Stimulated activated CD4-positive, alpha-beta T cell treated with anti-CD3 and anti-CD28 coated beads, Interleukin-15, amount 100 ng/mL, for 48 hours (primary cell): ENCODE data around the gene KRT13.

Experiments
- DNase-seq, 2 donors: peaks; one replicate each; pipeline ENCODE4 v3.0.0-alpha.2; 2020; ENCODE audit warnings: low read depth in 2 of 2

KRT13 gene

DNA sequence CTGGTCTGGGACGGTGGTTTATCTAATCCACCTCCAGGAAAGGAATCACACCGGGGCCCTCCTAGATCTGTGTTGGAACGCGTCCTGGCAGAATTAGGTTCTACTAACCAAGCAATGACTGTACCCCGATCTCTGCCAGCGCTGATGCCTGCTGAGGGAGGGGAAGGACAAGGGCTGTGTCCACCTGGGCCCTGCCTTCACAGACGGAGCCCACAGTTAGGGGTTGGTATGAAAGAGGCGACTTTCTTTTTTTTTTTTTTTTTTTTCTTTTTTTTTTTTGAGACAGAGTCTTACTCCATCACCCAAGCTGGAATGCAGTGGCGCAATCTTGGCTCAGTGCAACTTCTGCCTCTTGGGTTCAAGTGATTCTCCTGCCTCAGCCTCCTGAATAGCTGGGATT is 32.6 kb upstream of the KRT13 start:
- DNase-seq = no peak

DNA sequence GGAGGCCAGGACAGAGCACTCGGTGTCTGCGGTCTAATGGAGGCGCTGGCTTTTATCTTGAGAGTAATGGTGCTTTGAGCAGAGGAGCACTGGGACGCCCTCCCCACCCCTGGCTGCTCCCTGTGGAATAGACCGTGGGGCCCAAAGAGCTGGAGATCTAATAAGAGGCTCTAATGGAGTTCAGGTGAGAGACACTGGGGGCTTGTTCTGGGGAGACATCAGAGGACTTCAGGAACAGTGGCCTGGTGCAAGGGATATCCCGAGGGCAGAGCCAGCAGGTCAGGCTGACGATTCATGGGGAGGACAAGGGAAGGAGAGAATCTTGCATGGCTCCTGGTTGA is 32.2 kb upstream of the KRT13 start:
- DNase-seq = no peak

DNA sequence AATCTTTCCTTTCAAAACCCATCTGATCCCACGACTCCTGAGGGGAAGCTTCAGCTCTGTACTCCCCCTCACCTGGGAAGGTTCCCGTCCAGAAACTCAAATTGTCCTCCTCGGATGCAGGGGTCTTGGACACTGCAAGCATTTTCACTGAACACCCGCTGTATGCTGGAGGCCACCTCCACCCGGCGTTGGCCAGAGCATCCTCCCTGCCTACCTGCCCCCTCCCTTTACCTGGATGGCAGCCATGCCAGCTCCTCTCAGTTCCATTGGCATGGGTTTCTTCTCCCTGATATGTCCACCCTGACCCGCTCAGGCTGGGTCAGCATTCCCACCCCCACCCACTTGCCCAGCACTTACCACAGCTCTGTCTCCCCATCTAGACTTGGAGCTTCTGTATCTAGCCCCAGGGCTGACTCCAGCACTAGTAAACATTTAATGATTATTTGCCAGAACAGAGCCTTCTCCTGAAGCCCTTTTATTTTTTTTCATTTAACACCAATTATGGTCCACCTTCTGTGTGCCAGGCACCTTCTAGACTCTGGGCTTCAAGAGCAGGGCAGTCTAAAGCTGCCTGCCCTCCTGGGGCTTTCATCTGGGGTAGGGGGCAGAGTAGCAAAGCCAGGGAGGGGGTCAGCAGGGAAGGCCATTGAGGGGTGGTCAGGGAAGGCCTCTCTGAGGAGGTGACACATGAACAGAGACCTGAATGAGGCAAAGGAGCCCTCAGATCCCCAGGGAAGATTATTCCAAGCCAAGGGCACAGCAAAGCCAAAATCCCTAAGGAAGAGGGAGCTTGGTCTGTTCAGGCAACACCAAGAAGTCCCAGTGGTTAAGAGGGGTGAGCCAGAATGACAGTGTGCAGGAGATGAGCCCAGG is 31.6 kb upstream of the KRT13 start:
- DNase-seq = no peak

DNA sequence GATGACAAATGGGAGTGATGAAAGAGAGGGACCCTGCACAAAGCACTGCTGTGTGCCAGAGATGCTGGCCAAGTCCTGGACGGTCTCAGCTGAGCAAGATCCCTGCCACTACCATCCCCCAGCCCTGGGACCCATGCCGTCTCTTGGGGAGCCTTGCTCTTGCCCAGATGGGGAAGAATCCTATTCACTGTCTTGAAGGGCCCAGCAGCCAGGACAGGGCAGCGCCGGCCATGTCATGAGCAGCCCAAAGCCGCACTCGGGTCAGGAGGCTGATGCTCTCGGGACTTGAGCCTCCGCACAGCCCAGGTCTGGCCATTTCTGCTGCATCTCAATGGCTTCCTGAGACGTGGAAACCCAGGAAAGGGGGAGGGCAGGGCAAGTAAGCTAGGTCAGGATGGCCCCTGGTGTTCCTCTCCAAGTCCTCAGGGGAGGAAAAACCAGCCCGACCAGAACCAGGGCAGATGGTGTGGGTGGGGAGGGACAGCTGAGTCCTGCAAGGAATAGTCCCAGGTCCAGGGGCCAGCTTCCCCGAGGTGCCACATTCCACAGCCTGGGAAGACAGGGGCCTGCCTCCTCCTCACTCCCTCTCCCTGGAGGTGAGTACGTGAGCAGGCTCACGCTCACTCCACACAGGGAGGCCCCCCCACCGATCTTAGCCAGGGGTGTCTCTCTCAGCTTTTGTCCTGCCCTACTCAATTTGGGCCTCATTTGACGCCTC is 30.5 kb upstream of the KRT13 start:
- no peak for DNase-seq

DNA sequence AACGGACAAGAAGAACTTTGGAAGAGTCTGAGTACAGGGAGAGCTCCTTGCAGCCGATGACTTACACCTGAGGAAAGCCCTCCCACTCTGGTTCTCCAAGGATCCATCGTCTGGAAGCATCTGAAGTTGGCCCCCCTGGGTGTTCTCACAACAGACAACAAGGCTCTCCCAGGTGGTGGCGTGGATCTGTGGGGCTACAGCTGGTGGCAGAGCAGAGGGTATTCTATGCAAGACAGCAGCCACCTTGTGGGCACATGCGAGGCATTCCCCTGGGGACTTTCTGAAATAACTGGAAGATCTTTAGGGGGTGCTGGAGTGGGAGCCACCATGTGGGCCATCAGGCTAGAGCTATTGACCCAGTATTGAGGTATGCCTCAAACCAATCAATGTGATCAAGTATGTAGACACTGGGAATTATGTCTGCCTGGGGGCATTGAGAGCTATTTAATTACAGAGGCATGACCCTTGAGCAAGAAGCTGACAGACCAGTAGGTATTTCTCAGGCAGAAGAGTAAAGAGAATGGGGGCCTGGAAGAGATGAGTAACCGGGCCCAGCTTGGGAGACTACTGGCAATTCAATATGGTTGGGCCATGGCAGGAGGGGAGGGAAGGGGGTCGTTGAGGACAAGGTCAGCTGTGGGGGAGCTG is 29.6 kb upstream of the KRT13 start:
- DNase-seq = no peak

DNA sequence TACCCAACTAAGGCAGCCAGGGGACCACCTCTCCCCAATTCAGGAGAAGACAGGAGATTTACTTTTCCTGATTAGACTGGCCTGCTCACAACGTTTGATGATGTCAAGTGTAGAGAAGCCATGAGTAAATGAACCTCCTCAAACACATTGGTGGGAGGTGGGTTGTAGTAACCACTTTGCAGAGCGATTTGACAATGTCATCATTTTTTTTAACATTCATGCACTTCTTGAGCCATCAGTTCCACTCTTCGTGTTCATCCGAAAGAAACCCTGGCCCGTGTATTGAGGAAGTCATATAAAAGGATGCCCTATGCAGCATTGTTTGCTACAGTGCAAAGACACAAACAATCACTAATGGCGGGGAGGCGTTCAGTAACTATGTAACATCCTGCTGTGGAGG is 28.2 kb upstream of the KRT13 start:
- no peak for DNase-seq

DNA sequence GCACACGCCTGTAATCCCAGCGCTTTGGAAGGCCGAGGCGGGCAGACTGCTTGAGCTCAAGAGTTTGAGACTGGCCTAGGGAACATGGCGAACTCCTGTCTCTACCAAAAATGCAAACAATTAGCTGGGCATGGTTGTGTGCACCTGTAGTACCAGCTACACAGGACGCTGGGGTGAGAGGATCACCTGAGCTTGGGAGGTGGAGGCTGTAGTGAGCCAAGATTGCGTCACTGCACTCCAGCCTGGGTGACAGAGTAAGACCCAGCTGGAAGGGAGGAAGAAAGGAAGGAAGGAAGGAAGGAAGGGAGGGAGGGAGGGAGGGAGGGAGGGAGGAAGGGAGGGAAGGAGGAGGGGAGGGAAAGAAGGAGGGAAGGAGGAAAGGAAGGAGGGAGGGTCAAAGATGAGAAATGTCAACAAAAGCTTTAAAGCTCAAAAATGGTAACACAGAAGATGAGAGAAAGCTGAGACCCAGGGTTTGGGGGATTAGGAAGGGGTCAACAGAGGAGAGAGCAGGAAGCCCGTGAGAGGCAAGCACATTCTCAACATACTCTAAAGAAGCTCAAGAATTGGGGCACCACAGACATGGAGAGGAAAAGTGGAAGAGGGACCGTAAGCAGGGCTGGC is 27.6 kb upstream of the KRT13 start:
- DNase-seq = no peak

DNA sequence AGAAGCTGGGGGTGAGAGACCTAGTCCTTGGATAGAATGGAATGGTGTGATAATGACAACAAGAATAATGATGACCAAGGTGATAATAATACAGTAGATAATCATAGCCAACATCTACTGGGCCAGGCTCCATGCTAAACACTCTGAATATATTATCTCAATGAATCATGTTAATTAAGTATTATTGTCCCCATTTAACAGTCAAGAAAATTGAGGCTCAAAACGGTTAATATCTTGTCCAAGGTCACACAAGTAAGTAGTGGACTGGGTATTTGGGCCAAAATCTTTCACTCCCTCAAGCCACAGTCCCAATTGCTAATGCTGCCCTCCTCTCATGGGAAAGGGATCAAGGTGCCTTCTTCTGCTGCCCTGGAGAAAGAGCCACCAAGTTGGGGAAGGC is 26.6 kb upstream of the KRT13 start:
- no peak for DNase-seq

DNA sequence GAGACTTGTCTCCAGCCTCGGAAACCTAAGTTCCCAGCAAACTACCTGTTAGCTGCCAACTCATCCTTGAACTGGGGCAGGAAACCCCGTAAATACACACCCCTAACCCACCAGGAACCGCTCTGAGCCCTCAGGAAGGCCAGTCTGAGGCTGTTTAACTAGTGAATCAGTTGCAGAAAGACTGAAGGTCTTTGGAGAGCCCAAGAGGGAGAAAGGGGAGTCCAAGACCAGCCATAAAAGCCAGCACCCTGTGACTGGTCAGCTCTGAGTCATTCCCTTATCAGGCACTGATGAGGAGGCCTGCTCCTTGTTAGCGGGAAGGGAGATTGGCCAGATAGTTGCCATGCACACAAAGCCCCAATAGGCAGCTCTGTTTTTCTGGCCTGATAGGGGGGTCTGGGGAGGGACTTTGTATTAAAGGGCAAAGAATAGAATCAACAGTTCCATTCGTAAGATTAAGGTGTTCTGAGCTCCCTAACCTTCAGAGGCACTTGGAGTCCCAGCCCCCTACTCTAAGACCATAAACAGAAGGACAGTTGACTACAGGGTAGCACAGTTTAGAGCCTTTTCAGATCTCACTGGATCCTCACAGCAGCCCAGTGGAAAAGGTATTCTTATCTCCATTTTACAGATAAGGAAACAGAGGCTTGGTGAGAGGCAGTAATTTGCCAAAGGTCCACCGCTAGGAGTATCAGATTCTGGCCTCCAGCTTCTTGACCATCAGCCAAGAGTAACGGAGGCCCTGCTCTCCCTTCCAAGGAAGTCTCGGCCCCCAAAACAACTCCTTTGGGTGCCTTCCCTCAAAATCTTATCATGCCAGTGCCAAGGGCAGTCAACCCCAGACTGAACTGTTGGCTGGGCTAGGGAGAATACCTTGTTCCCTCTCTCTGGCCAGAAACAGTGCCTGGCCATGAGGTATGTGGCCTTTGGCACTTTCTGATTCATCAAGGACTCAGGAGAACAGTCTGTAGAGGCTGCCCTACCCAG is 24.9 kb upstream of the KRT13 start:
- DNase-seq = no peak

DNA sequence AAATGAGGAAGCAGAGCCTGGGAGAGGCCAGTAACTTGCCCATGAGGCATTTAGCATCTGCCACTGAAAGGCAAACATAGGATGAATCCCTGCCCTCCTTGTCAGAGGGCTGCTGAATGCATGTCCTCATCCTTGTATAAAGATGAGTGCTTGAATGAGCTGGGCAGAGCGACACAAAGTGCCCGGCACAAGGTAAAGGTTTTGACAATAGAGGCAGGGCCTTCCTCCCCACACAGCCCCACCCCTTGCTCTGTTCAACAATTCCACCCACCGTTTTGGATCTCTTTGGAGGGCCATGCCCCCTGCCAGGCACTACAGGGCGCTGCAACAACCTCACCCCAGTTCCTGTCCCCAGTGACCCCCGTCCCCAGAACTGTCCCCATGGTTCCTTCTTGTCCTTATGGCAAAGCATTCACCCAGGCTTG is 24.1 kb upstream of the KRT13 start:
- DNase-seq = no peak

DNA sequence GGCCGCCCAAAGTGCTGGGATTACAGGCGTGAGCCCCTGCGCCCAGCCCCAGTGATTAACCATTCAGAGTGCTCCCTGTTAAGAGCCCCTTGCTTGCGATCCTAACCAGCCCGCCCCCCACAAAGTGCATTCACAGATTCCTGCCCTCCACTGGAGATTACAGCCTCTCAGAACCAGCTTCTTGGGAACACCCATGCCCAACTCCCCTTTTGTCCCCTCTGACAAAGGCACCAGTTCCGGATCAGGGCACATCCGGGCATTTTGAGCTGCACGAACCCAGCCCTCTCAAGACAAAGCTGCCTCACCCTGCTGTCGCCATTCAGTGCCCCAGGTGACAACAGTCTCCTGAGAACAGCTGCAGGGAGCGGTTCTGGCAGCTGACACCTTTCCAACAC is 23.5 kb upstream of the KRT13 start:
- no peak for DNase-seq

DNA sequence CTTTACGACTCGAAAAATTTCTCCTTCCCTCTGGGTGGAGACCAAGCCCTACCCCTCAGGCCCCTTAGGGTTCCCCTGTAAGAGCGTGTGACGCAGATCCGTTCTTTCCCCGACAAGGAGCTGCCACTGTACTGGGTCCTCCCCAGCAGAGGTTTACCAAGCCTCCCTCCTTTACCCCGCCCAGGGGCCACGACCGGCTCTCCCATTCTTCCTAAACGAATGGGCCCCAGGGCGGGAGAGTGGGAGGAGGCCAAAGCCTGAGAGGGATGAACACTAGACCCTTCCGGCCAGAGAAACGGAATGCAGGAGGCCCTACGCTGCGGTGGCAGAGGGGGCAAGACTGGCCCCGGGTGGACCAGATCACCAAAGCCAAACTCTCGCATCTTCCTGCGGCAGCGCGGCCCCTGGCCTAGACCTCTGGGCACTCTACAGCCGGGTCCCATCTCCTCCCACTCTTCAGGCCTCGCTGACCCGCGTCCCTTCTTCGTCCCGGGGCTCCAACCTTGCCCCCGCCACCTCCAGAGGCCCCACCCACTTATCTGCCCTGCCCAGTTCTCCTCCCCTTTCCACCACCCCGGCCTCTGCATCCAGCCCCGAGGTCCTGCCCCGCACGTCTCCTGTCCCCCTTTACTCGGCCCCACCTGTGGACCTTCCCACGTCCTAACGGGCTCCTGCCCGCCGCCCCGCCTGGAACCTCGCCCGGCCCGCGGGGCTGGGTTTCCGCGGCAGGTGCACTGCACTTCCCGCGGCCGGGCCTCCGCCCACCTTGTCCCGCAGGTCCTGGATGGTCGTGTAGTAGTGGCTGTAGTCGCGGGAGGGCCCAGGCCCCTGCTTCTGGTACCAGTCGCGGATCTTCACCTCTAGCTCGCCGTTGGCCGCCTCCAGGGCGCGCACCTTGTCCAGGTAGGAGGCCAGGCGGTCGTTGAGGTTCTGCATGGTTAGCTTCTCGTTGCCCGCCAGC is 21.9 kb upstream of the KRT13 start:
- DNase-seq = no peak

DNA sequence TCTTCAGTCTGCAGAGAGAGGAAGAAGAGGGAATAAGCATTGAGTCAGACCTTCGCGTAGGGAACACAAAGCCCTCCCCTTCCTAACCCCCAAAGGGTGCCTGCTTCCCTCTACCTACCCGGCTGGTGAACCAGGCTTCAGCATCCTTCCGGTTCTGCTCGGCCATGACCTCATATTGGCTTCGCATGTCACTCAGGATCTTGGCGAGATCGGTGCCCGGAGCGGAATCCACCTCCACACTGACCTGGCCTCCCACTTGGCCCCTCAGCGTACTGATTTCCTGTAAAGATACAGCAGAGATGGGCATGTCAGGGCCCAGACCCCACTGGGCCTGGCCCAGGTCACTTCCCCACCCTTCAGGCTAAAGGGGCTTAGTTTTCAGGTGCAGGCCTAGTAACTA is 18.8 kb upstream of the KRT13 start:
- DNase-seq = no peak

DNA sequence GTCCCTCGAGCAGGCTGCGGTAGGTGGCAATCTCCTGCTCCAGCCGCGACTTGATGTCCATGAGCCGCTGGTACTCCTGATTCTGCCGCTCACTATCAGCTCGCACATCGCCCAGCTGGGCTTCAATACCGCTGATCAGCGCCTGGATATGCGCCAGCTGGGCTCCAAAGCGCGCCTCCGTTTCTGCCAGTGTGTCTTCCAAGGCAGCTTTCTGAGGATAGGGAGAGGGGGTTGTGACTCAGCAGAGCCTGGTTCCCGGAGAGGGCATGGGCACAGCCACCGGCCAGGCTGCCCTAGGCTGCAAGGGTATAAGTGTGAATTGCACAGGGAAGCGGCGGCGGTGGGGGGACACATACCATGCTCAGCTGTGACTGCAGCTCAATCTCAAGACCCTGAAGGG is 18.4 kb upstream of the KRT13 start:
- DNase-seq = no peak

DNA sequence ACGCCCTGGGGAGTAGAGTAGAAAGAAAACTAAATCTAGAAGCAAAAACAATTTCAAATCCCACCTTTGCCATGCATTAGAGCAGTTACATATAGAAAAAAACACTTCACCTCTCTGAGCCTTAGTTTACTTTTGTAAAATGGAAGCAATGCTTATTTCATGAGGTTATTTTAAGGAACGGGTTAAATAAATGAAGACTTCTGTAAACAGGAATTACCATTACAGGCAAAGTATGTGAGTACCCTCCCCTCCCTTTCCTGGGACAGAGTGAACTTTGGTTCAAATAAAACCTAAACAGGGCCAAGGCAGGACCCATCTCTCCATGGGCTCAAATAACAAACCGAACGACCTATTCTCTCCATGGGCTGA is 17.8 kb upstream of the KRT13 start:
- DNase-seq = no peak

DNA sequence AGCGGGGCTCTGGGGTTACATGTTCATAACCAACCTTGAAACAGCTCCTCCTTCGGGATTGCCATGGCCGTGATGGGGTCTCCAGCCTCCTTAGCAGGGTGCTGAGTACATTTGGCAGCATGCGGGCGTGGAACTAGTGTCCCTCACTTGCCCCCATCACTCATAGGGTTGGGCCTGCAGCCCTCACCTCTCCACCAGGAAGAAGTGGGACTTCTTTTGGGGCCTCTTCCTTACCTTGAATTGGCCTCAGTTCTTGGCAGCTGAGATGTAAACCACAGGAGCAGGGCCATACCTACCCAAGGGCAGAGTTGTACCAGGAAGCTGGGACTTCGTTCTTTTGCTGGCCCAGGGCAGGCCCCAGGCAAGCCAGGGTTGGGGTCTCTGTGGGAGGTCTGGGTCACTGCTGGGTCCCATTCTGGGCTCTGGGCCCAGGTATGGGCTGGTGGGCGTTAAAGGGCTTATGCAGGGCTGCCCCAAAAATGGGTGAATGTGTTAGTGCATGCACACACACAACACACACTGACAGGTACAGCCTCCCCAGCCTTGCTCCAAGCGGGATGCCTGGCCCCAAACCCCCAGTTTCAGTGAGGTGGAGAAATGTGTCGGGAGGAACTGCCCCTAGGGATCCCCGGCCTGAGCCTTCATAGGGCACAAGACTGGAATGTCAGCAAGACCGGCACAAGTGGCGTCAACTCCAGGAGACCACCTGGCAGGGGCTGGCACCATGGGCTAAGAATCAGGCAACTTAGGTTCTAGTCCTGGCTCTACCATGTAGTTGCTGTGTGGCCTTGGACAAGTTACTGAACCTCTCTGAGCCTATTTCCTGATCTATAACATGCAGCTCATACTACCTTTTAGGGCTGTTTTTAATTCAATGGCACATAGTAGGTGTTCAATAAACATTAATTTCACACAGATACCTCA is 17.2 kb upstream of the KRT13 start:
- no peak for DNase-seq

DNA sequence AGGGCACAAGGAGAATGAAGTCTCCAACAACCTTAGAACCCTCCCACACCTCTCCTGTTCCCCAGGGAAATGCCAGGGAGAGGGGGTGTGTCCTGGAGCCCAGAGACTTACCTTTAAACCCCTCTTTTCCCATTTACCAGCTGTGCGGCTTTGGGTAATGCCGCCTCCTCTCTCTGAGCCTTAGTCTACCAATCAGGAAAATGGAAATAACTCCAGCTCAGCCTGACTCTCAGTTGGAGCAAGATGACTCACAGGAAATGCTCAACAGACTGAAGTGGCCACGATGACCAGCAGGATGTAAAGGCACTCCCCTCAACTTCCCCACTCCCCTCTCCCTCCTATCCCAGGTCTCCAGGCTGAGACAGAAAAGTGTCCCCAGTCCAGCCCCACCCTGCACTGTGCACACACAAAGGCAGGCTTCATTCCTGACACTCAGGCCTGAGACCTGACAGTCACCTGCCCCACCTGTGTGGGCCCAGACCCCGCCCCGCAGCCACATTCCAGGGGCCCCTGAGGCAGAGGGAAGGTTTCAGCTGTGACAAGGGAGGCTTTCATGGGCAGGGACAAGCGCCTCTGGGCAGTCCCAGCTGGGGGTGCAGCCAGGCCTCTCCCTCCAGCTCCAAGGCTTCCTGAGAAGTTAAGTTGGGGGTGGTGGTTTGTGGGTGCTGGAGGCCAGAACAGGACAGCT is 16.3 kb upstream of the KRT13 start:
- no peak for DNase-seq

DNA sequence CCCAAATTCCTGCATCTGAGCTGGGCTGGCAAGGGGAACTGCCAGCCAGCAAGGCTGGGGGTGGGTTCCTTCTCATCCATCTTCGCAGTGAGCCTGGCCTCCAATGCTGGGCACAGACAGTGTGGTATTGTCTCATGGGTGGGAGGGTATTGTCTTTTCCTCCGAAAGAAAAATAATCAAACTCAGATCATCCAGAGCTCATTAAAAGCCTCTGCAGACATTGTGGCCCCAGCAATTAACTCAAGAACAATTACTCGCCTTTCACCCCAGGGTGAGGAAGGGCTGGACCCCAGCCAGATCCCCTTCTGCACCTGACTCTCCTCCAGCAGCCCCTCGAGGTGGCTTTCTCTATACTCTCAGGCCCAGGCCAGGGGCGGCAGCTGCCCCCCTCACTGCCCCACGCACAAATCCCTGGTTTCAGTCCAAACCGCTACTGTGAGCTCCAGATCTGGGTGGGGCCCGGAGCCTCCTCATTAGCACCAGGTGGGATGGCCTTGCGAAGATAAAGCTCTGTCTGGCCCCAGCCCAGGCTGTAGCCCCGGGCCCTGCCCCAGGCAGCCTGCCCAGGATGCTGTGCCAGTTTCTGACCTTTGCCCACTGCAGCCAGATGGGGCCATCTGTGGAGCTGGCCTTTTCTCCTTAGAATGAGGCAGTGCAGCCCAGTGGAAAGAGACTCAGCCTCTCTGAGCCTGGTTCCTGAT is 15.6 kb upstream of the KRT13 start:
- no peak for DNase-seq
